ENCODE data around the gene SOCS3.
A peak's percentile ranks its signal among the peaks of the same experiment; 100 is the strongest.

The SOCS3 gene

GRCh38 chr17:78367193-78367592, 7.3 kb upstream of the SOCS3 start:
- no peak for DNase-seq (ENCODE audit: low read depth)

- no peak for DNase-seq (ENCODE audit: low read depth)
Observed at GRCh38 chr17:78366109-78366848, 6.4 kb upstream of the SOCS3 start.

DNA sequence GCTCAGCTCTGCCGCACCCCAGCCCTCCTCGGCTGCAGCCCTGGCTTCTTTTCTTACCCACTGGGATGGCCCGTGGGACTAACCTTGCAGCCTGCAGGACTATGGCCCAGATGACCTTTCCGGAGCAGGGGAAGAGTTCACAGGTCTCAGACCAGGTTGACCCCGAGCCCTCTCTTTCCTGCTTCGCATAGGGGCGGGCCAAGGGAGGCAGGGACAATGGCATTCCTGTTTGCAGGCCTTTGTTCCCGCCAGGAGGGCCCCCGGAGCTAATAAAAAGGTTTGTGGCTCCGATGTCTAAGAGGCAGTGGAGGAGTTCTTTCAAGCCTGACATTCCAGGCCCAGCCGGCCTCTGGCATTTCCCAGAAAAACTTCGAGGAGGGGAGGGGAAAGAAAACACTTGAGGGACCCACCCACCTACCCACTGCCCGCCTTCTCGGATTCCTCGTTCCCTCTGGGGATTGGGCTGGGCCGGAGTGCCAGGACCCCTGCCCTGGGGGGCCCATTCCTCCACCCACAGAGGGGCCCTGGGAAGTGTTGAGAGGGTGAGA, 5.8 kb upstream of the SOCS3 start:
- DNase-seq (ENCODE audit: low read depth) = no peak

- DNase-seq (ENCODE audit: low read depth) = no peak
Observed at GRCh38 chr17:78364436-78365281, 4.8 kb upstream of the SOCS3 start.

DNA sequence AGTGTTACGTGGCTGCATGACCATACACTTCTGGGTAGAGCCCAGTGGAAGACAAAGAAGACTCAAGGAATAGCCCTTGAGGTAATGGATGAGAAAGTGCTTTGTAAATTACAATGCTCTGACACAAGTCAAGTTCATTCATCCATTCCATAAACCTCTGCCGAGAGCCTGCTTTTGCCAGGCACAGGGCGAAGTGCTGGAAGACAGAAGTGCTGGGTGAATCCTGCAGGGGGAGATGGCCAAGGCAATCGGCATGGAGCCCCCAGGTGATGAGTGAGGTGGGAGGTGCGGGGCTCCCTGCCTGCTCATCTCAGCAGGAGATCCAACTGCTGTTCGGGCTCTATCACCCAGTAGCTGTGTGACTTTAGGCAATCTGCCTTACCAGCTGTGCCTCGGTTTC, 2.8 kb upstream of the SOCS3 start:
- DNase-seq (ENCODE audit: low read depth) = no peak

GRCh38 chr17:78362232-78362631, 2.4 kb upstream of the SOCS3 start:
- no peak for DNase-seq (ENCODE audit: low read depth)

DNA sequence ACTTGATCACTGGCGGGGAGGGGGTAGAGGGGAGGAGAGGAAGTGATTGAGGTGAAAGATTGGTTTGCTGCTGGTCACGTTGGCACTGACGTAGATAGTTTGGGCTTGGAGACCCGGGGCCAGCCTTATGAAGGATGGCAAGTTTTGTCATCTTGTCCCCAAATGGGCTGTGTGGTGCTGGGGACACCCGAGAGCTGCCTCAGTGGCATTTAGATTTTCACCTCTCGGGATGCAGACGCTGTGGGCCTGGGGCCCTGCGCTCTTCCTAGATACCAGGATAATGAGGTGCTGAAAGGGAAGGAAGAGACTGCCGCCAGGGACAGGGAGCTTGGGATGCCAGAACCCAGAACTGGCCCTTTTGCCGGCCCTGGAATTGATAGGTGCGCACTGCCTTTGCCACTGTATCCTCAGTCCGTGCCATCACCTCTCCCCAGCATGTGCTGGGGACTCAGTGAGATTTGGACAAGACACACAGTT, 1.4 kb upstream of the SOCS3 start:
- no peak for DNase-seq (ENCODE audit: low read depth)

DNA sequence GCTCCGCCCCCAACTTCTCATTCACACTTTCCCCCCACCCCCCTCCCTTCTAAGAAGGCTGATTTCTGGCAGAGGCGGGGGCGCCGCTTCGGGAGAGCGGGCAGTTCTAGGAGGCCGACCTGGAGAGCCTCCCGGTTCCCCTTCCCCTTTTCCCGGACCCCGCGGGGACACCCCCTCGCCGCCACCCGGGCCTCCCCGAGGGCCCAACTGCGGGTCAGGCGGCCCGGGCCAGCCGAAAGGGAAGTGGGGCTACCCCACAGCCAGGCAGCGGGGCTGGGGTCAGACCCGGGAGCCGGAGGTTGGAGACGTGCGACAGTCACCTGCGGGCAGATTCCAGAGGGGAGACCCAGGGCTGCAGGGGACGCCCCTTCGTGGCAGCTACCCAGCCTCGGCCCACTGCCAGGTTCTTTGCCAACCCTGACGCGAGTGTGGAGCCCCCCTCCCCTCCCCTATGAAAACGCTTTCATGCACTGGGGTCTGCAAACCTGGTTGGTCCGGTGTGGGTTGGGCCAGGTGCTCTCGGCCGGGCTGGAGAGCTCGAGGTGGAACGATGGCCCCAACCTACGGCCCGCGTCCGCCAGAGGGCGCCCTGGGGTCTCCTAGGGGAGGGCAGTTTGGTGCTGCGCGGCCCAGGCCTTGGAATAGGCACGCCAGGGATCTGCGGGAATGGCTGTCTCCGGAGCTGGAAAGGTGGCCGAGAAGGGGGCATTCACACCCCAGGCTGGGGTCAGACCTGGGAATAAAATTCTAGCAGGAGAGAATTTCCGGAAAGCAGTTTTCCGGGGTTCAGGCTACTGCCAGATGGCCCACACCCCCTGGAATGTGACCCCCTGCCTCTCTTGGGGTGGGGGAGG, 721 bp upstream of the SOCS3 start:
- peak; percentile 88 for DNase-seq (ENCODE audit: low read depth)

DNA sequence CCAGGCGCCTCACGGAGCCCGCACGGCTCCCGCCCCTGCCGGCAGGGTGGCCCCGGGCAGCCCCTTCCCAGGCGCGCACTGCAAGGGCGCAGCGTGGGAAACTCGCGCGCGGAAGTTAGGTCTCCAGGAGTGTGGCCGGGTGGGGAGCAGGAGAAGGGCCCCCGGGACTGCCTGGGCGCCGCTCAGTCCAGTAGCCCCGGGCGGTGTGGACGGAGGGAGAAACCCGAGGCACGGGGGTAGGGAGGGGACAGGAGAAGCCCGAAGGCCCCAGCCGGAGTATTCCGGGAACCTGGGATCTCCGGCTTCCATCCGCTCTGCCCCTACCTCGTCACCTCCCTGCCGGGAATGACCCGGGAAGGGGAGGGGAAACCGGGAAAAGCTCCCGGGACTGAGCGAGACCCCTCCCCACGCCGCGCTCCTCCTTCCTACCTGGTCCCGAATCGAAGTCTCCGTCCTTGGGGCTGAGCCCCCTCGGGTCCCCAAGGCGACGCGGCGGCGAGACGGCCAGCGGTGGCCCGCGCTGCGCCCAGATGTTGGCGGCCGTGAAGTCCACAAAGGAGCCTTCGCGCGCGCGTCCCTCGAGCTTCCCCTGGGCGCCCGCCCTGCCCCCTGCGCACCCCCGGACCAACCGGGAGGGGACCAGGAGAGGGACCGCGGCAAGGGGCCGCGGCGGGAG, 418 bp downstream of the SOCS3 start:
- DNase-seq (ENCODE audit: low read depth) = peak; percentile 9

GRCh38 chr17:78358538-78359320, 1.1 kb downstream of the SOCS3 start:
- DNase-seq (ENCODE audit: low read depth) = no peak

GRCh38 chr17:78357672-78358537, 2.0 kb downstream of the SOCS3 start:
- no peak for DNase-seq (ENCODE audit: low read depth)

- DNase-seq (ENCODE audit: low read depth) = no peak
Observed at GRCh38 chr17:78357177-78357586, 2.7 kb downstream of the SOCS3 start.

DNA sequence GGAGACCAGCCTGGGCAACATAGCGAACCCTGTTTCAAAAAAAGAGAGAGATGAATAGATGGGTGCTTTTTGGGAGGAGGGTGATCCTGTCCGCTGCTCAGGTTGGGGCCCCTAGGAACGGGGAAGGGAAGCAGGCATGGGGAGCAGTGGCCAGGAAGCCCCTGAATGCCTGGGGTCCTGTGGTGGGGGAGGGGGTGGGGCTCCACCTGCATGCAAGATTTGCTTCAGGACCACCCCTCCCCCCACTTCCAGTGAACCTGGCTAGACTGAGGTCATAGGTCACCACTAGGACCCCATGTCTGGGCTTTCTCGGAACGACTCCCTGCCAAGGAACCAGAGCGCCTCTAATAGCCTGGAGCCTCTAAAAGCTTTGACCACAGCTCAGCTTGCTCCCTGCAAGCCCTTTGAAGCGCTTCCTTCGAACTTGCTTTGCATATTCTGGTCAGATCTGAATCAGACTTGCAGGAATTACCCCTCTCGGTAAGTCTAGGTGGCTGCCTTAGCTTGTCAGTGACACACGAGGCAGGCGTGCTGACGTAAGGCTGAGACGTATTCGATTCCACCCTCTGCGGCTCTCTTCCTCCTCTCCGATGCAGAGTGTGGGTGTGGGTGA, 3.7 kb downstream of the SOCS3 start:
- peak; percentile 82 for DNase-seq (ENCODE audit: low read depth)

GRCh38 chr17:78355701-78356100, 4.2 kb downstream of the SOCS3 start:
- no peak for DNase-seq (ENCODE audit: low read depth)

- DNase-seq (ENCODE audit: low read depth) = peak; percentile 30
Observed at GRCh38 chr17:78355045-78355641, 4.7 kb downstream of the SOCS3 start.

GRCh38 chr17:78353834-78354233, 6.0 kb downstream of the SOCS3 start:
- DNase-seq (ENCODE audit: low read depth) = no peak

DNA sequence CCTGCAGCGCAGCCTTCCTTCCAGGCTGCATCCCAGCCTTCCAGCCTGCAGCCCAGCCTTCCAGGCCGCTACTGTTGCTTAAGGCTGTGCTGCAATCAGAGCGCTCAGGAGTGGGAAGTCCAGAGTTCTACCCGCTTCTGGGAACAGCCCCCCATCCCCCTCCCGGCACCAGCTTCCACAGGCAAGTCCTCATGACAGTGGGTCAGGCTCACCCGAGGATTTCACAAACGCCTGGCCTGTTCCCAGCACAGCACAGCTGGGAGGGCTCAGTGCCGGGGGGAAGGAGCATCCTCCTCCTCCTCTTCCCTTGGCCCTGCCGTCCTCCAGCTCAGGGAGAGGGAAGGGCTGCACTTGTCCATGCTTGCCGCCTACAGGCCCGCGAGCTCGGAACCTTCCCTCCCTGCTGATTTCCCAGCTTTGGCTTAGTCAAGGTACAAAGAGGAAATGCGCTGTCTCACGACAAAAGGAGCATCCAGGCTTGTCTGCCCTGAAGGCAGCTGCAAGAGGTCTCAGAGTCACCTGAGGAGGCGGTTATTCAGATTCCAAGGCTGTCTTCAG, 8.3 kb downstream of the SOCS3 start:
- DNase-seq (ENCODE audit: low read depth) = no peak

GRCh38 chr17:78349891-78350642, 9.8 kb downstream of the SOCS3 start:
- DNase-seq (ENCODE audit: low read depth) = no peak

All from activated gamma-delta T cell treated with anti-CD3 and anti-CD28 coated beads, Interleukin-2, amount 50 U/mL, for 16 hours (primary cell).